Measurements from ENCODE around the gene SCO2. TPM values are rescaled to one million over a fixed set of nuclear protein-coding genes. Genes with fewer than 3 reads are reported as not detected.
A peak's percentile ranks its signal among the peaks of the same experiment; 100 is the strongest.

Gene SCO2
- total and polyA plus RNA-seq, 9 of the 15 experiments (the other 6 are each of a cell fraction or from before 2014, with no cell fraction given) = 0.34 to 4.0 (median 1.1) TPM; not detected in 3

DNA sequence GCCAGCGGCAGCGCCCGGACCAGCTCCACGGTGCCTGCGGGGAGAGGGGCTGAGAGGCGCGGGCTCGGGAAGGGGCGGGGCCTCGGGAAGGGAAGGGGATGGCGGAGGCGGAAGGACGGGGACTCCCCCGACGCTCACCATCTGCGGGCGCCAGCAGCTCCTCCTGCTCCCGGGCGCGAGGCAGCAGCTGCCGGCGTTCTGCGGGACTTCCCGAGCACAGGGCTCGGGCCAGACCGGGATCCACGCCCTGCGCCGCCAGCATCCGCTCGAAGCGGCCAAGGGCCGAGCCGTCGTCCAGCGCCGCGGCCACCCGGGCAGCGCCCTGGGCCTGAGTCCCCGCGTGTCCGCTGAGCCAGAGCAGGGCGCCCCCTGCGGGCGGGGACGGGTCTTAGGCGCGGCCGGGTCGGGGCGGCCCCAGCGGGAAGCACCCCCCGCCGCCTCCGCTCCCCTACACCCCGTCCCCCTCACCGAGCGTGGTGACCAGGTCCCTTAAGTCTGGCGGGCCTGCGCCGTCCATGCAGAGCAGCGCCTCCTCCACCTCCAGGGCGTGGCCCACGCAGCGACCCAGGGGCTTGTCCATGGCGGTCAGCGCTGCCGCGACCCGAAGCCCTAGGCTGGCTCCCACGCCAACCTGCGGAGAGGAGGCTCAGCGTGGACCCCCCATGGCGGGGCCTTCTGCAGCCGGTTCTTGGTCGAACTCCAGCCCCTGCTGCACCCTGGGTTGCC is 873 bp upstream of the SCO2 start (continued):
- no peak for TF ChIP-seq POLR2AphosphoS5 (IDR thresholded peaks at IDR 0.05; ENCODE audit: control insufficient read depth, insufficient read depth, low read depth, low read length)
- TF ChIP-seq, protein P1, sequence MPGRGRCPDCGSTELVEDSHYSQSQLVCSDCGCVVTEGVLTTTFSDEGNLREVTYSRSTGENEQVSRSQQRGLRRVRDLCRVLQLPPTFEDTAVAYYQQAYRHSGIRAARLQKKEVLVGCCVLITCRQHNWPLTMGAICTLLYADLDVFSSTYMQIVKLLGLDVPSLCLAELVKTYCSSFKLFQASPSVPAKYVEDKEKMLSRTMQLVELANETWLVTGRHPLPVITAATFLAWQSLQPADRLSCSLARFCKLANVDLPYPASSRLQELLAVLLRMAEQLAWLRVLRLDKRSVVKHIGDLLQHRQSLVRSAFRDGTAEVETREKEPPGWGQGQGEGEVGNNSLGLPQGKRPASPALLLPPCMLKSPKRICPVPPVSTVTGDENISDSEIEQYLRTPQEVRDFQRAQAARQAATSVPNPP (IDR thresholded peaks at IDR 0.05; ENCODE audit: borderline replicate concordance, insufficient read depth, insufficient read length) = no peak
- TF ChIP-seq ILF3 (IDR thresholded peaks at IDR 0.05; ENCODE audit: borderline replicate concordance) = no peak
- TF ChIP-seq, protein P2, sequence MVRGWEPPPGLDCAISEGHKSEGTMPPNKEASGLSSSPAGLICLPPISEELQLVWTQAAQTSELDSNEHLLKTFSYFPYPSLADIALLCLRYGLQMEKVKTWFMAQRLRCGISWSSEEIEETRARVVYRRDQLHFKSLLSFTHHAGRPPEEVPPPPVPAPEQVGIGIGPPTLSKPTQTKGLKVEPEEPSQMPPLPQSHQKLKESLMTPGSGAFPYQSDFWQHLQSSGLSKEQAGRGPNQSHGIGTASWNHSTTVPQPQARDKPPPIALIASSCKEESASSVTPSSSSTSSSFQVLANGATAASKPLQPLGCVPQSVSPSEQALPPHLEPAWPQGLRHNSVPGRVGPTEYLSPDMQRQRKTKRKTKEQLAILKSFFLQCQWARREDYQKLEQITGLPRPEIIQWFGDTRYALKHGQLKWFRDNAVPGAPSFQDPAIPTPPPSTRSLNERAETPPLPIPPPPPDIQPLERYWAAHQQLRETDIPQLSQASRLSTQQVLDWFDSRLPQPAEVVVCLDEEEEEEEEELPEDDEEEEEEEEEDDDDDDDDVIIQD (CRISPR knock-in tag; IDR thresholded peaks at IDR 0.05) = no peak
- no peak; the same call in 1 of the 2 replicates for TF ChIP-seq HDGF (IDR thresholded peaks at IDR 0.05)
- peak; percentile 3 for TF ChIP-seq FUS (optimal IDR thresholded peaks at IDR 0.05; ENCODE audit: low read depth, low read length)
- TF ChIP-seq POLR2AphosphoS2 (IDR thresholded peaks at IDR 0.05; ENCODE audit: low read length) = no peak
- TF ChIP-seq, protein P3, sequence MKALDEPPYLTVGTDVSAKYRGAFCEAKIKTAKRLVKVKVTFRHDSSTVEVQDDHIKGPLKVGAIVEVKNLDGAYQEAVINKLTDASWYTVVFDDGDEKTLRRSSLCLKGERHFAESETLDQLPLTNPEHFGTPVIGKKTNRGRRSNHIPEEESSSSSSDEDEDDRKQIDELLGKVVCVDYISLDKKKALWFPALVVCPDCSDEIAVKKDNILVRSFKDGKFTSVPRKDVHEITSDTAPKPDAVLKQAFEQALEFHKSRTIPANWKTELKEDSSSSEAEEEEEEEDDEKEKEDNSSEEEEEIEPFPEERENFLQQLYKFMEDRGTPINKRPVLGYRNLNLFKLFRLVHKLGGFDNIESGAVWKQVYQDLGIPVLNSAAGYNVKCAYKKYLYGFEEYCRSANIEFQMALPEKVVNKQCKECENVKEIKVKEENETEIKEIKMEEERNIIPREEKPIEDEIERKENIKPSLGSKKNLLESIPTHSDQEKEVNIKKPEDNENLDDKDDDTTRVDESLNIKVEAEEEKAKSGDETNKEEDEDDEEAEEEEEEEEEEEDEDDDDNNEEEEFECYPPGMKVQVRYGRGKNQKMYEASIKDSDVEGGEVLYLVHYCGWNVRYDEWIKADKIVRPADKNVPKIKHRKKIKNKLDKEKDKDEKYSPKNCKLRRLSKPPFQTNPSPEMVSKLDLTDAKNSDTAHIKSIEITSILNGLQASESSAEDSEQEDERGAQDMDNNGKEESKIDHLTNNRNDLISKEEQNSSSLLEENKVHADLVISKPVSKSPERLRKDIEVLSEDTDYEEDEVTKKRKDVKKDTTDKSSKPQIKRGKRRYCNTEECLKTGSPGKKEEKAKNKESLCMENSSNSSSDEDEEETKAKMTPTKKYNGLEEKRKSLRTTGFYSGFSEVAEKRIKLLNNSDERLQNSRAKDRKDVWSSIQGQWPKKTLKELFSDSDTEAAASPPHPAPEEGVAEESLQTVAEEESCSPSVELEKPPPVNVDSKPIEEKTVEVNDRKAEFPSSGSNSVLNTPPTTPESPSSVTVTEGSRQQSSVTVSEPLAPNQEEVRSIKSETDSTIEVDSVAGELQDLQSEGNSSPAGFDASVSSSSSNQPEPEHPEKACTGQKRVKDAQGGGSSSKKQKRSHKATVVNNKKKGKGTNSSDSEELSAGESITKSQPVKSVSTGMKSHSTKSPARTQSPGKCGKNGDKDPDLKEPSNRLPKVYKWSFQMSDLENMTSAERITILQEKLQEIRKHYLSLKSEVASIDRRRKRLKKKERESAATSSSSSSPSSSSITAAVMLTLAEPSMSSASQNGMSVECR (CRISPR knock-in tag; IDR thresholded peaks at IDR 0.05) = 0 out of 2 replicates have a peak, but pooled peaks have one; percentile 32
- TF ChIP-seq ZNF347 (CRISPR knock-in tag; IDR thresholded peaks at IDR 0.05; ENCODE audit: low read depth) = no peak
